CD14-positive monocyte (primary cell): Measurements from ENCODE around the gene TNFRSF25. TPM values are rescaled to one million over a fixed set of nuclear protein-coding genes. Genes with fewer than 3 reads are reported as not detected.
A peak's percentile ranks its signal among the peaks of the same experiment; 100 is the strongest.

Experiments used
- DNase-seq, 3 donors: peaks; one replicate each; pipeline ENCODE4 v3.0.0-alpha.2; 2011 to 2022
- H2AFZ ChIP-seq: 2 replicates; pipeline ENCODE4 v1.6.0; 2012; ENCODE audit warnings: mild to moderate bottlenecking, low read depth, low read length, inconsistent platforms; ENCODE audit not compliant: insufficient read depth, poor library complexity, severe bottlenecking
- H3K27ac ChIP-seq, 2 donors: 1 replicate in 1 of 2; 2 replicates in 1 of 2; pipeline ENCODE4 v1.5.1; 2012 to 2013; ENCODE audit warnings: low read length in 2 of 2, control low read depth in 1 of 2, inconsistent platforms in 1 of 2, low read depth in 1 of 2, mild to moderate bottlenecking in 1 of 2
- H3K27me3 ChIP-seq, 2 donors: one replicate each; pipeline versions ENCODE4 v1.6.0 to v1.6.1; 2011 to 2013; ENCODE audit warnings: low read length in 2 of 2; ENCODE audit not compliant: control insufficient read depth in 2 of 2, insufficient read depth in 2 of 2
- H3K36me3 ChIP-seq, 2 donors: replicated peaks in 1 of 2; 1 replicate in 1 of 2; 2 replicates in 1 of 2; pipeline versions ENCODE4 v1.5.1 to v1.6.1; 2012 to 2013; ENCODE audit warnings: low read length in 2 of 2, control low read depth in 1 of 2, inconsistent platforms in 1 of 2, mild to moderate bottlenecking in 1 of 2; ENCODE audit not compliant: insufficient read depth in 2 of 2, control insufficient read depth in 1 of 2
- H3K4me1 ChIP-seq, 2 donors: 1 replicate in 1 of 2; 2 replicates in 1 of 2; pipeline versions ENCODE4 v1.5.1 to v1.6.1; 2012 to 2013; ENCODE audit warnings: low read length in 2 of 2, control low read depth in 1 of 2, inconsistent platforms in 1 of 2, mild to moderate bottlenecking in 1 of 2, moderate library complexity in 1 of 2; ENCODE audit not compliant: insufficient read depth in 2 of 2, control insufficient read depth in 1 of 2
- H3K4me2 ChIP-seq: replicated peaks from 2 replicates; pipeline ENCODE3; 2012; ENCODE audit warnings: low read length, moderate library complexity, mild to moderate bottlenecking; ENCODE audit not compliant: poor library complexity, severe bottlenecking; ENCODE audit errors: extremely low read depth
- H3K4me3 ChIP-seq, 3 experiments: fragments of 200-600 bp in 1 of 3; sonication (generic) in 1 of 3; replicated peaks in 1 of 3; 1 replicate in 2 of 3; 2 replicates in 1 of 3; pipeline ENCODE4 v1.5.1; 2011 to 2013; ENCODE audit warnings: low read length in 3 of 3, mild to moderate bottlenecking in 3 of 3, control low read depth in 2 of 3, low read depth in 2 of 3, inconsistent platforms in 1 of 3, moderate library complexity in 1 of 3
- H3K79me2 ChIP-seq: 2 replicates; pipeline ENCODE4 v1.6.0; 2012; ENCODE audit warnings: mild to moderate bottlenecking, control low read depth, inconsistent platforms, low read length, moderate library complexity; ENCODE audit not compliant: insufficient read depth
- H3K9ac ChIP-seq: 2 replicates; pipeline ENCODE4 v1.6.0; 2017; ENCODE audit warnings: low read length, mild to moderate bottlenecking; ENCODE audit not compliant: insufficient read depth, poor library complexity, severe bottlenecking
- H3K9me3 ChIP-seq, 2 donors: replicated peaks in 1 of 2; 1 replicate in 1 of 2; 2 replicates in 1 of 2; pipeline versions ENCODE4 v1.5.1 to v1.6.1; 2012 to 2013; ENCODE audit warnings: low read length in 2 of 2, control low read depth in 1 of 2; ENCODE audit not compliant: control insufficient read depth in 1 of 2, insufficient read depth in 1 of 2
- H4K20me1 ChIP-seq: 2 replicates; pipeline ENCODE4 v1.6.0; 2012; ENCODE audit warnings: mild to moderate bottlenecking, low read length, control low read depth, moderate library complexity; ENCODE audit not compliant: insufficient read depth
- H3K27ac Mint-ChIP-seq, 7 donors: one replicate each; pipeline ENCODE4 v1.8.0; 2020; ENCODE audit warnings: mild to moderate bottlenecking in 7 of 7, mixed read lengths in 7 of 7, moderate library complexity in 6 of 7, inconsistent platforms in 2 of 7
- H3K27me3 Mint-ChIP-seq, 3 donors: one replicate each; pipeline ENCODE4 v1.8.0; 2021 to 2022; ENCODE audit warnings: low read depth in 3 of 3, mild to moderate bottlenecking in 3 of 3, mixed read lengths in 3 of 3, moderate library complexity in 3 of 3, inconsistent platforms in 1 of 3
- H3K36me3 Mint-ChIP-seq, 2 donors: one replicate each; pipeline ENCODE4 v1.8.0; 2020; ENCODE audit warnings: mixed read lengths in 2 of 2, inconsistent platforms in 1 of 2, mild to moderate bottlenecking in 1 of 2
- H3K4me1 Mint-ChIP-seq: one replicate; pipeline ENCODE4 v1.8.0; 2020; ENCODE audit warnings: mild to moderate bottlenecking, mixed read lengths
- H3K4me3 Mint-ChIP-seq, 2 donors: one replicate each; pipeline ENCODE4 v1.8.0; 2020; ENCODE audit warnings: mild to moderate bottlenecking in 2 of 2, mixed read lengths in 2 of 2, moderate library complexity in 1 of 2
- H3K9me3 Mint-ChIP-seq, 7 donors: one replicate each; pipeline ENCODE4 v1.8.0; 2020 to 2022; ENCODE audit warnings: mixed read lengths in 7 of 7, mild to moderate bottlenecking in 6 of 7, moderate library complexity in 6 of 7, inconsistent platforms in 2 of 7
- CTCF ChIP-seq: fragments of 200-600 bp; IDR thresholded peaks from one replicate; pipeline ENCODE4 v1.8.0; 2022; ENCODE audit warnings: antibody characterized with exemption, mild to moderate bottlenecking
- WGBS: methylation state at CpG from one replicate; pipeline ENCODE4 v1.1.5; 2013; ENCODE audit warnings: missing lambda C conversion rate; ENCODE audit not compliant: insufficient coverage; 5-methylcytosine and 5-hydroxymethylcytosine counted together
- intact Hi-C, 2 donors: fragments of 100-400 bp; cut with micrococcal nuclease; formaldehyde crosslinking; loops; one replicate each; pipeline versions ENCODE4 v1.15.0 to v1.15.1; 2023
- polyA plus RNA-seq, 3 donors: library from polyadenylated mRNA; depleted of rRNA in 1 of 3; unstranded in 2 of 3; stranded (reverse) in 1 of 3; fragments of 300-500 nt in 2 of 3; fragments of >200 nt in 1 of 3; fragmentation: Illumina TruSeq in 2 of 3; gene quantifications; 1 replicate in 2 of 3; 2 replicates in 1 of 3; pipeline ENCODE4 v1.2.3, GENCODE V29; 2012 to 2021

Gene TNFRSF25
- polyA plus RNA-seq, 3 donors = 0.33 to 3.0 (median 0.48) TPM

- no peaks in the 10 kb centered on the region for H3K36me3 ChIP-seq
- no peak overlapping the region for H2AFZ ChIP-seq
- H3K4me1 ChIP-seq = no peaks in the 10 kb centered on the region
- no peak overlapping the region for H3K27ac ChIP-seq
- peaks cover 7 to 47% of the 10 kb centered on the region in 2 donors for H3K27me3 ChIP-seq
- peaks cover 57 to 71% (median 61%) of the 10 kb centered on the region in 3 donors for H3K27me3 Mint-ChIP-seq
- no peaks in the 10 kb centered on the region for H4K20me1 ChIP-seq
- peaks cover 0 to 3% of the 10 kb centered on the region in 2 donors for H3K36me3 Mint-ChIP-seq
- no peaks in the 10 kb centered on the region for H3K79me2 ChIP-seq
- TF ChIP-seq CTCF = no peak
- H3K4me1 Mint-ChIP-seq = peaks cover 6% of the 10 kb centered on the region
- H3K4me3 Mint-ChIP-seq = peak overlapping the region in 1 of 2 donors; percentile 63
- H3K4me3 ChIP-seq = no peak overlapping the region
- WGBS = 45% methylated on average over 6 of the region's 13 CpGs
- peaks cover 0 to 9% (median 2%) of the 10 kb centered on the region in 7 donors for H3K9me3 Mint-ChIP-seq
- H3K27ac Mint-ChIP-seq = no peak overlapping the region
- intact Hi-C loops = no loop called here
- H3K9ac ChIP-seq = no peak overlapping the region
- H3K9me3 ChIP-seq = peaks cover 0 to 4% of the 10 kb centered on the region in 2 donors
- H3K4me2 ChIP-seq = no peak overlapping the region
- no peak for DNase-seq
Observed at GRCh38 chr1:6496365-6496721, 30.4 kb upstream of the TNFRSF25 start.

- Histone ChIP-seq H3K4me1 (peaks cover under 1% of the 10 kb centered on the region in 2 donors), H3K27me3 (peaks cover 9 to 53% of the 10 kb centered on the region in 2 donors), H3K79me2 (no peaks in the 10 kb centered on the region), H3K4me3 (no peak overlapping the region), H3K4me2 (no peak overlapping the region), H3K36me3 (no peaks in the 10 kb centered on the region), H3K27ac (no peak overlapping the region), H2AFZ (no peak overlapping the region), H3K9ac (no peak overlapping the region), H3K9me3 (peaks cover 0 to 4% of the 10 kb centered on the region in 2 donors), H4K20me1 (no peaks in the 10 kb centered on the region)
- no peak for TF ChIP-seq CTCF
- WGBS = 69% methylated on average over 14 of the region's 14 CpGs
- no peak overlapping the region for H3K27ac Mint-ChIP-seq
- peaks cover 0 to 9% (median 2%) of the 10 kb centered on the region in 7 donors for H3K9me3 Mint-ChIP-seq
- H3K36me3 Mint-ChIP-seq = peaks cover 0 to 3% of the 10 kb centered on the region in 2 donors
- H3K27me3 Mint-ChIP-seq = peaks cover 59 to 77% (median 65%) of the 10 kb centered on the region in 3 donors
- DNase-seq = no peak
- H3K4me3 Mint-ChIP-seq = peak overlapping the region in 1 of 2 donors; percentile 76
- peaks cover 6% of the 10 kb centered on the region for H3K4me1 Mint-ChIP-seq
- intact Hi-C loops = no loop called here
Observed at GRCh38 chr1:6495540-6496364, 29.8 kb upstream of the TNFRSF25 start.
